Transverse colon (tissue), 4 donors: Measurements from ENCODE around the gene CHTF18. TPM values are rescaled to one million over a fixed set of nuclear protein-coding genes. Genes with fewer than 3 reads are reported as not detected.

Experiments
- DNase-seq: peaks from one replicate; pipeline ENCODE4 v3.0.0-alpha.2; 2019
- H3K27ac ChIP-seq, 4 donors: fragments of 200-600 bp; sonication (generic); 2 replicates each; pipeline ENCODE4 v1.5.1; 2016 to 2018; ENCODE audit warnings: inconsistent platforms in 4 of 4
- H3K27me3 ChIP-seq: fragments of 200-600 bp; sonication (generic); 2 replicates; pipeline ENCODE4 v1.5.1; 2017; ENCODE audit warnings: inconsistent platforms
- H3K36me3 ChIP-seq, 4 donors: fragments of 200-600 bp; sonication (generic); 2 replicates each; pipeline ENCODE4 v1.5.1; 2017 to 2019; ENCODE audit warnings: inconsistent platforms in 4 of 4
- H3K4me1 ChIP-seq, 4 donors: fragments of 200-600 bp; sonication (generic); 2 replicates each; pipeline ENCODE4 v1.5.1; 2017 to 2020; ENCODE audit warnings: inconsistent platforms in 4 of 4
- H3K4me3 ChIP-seq, 4 donors: fragments of 200-600 bp; sonication (generic); 1 replicate in 1 of 4; 2 replicates in 3 of 4; pipeline versions ENCODE4 v1.5.1 to v1.6.1; 2017 to 2019; ENCODE audit warnings: inconsistent platforms in 4 of 4
- H3K9me3 ChIP-seq, 2 donors: fragments of 200-600 bp; sonication (generic); 2 replicates each; pipeline ENCODE4 v1.5.1; 2017 to 2019; ENCODE audit warnings: inconsistent platforms in 2 of 2
- CTCF ChIP-seq, 5 experiments: fragments of 200-600 bp in 3 of 5; fragments of 450-650 bp in 2 of 5; sonication (generic) in 3 of 5; IDR thresholded peaks; 1 replicate in 2 of 5; 2 replicates in 3 of 5; pipeline ENCODE4 v1.5.1; 2016 to 2017; ENCODE audit warnings: antibody characterized with exemption in 5 of 5, inconsistent platforms in 3 of 5, mild to moderate bottlenecking in 2 of 5, moderate library complexity in 1 of 5
- EP300 ChIP-seq: sonication (generic); formaldehyde crosslinking; IDR thresholded peaks from one replicate; pipeline ENCODE4 v1.6.1; 2017; ENCODE audit warnings: antibody characterized with exemption, low read depth
- POLR2A ChIP-seq: fragments of 450-650 bp; IDR thresholded peaks from one replicate; pipeline ENCODE4 v1.6.1; 2016; ENCODE audit warnings: antibody characterized with exemption, mild to moderate bottlenecking, moderate library complexity
- POLR2AphosphoS5 ChIP-seq, 3 donors: sonication (generic); formaldehyde crosslinking; IDR thresholded peaks; one replicate each; pipeline ENCODE4 v1.6.1; 2016; ENCODE audit warnings: antibody characterized with exemption in 3 of 3
- WGBS, 2 donors: methylation state at CpG; one replicate each; pipeline ENCODE4 v1.1.5; 2018; ENCODE audit warnings: low coverage in 1 of 2; 5-methylcytosine and 5-hydroxymethylcytosine counted together
- in situ Hi-C, 4 donors: fragments of 200-750 bp; cut with MboI; loops; one replicate each; pipeline versions ENCODE4 v1.15.0 to v1.15.1; 2017; ENCODE audit warnings: low sequenced_read_pairs in 3 of 4, low pct_ligation_motif_present in 1 of 4, low pct_unique_long_range_greater_than_20kb in 1 of 4
- intact Hi-C: fragments of 100-400 bp; cut with DNase I; formaldehyde crosslinking; loops from one replicate; pipeline ENCODE4 v1.15.1; 2023; ENCODE audit warnings: low total_unique reads
- total RNA-seq, 4 donors: library from RNA; depleted of rRNA; stranded (reverse); fragments of >200 nt; gene quantifications; one replicate each; pipeline ENCODE4 v1.1.0, GENCODE V29; 2016

Gene CHTF18
- total RNA-seq, 4 donors from 2014 or later = 4.6 to 33.4 (median 12.9) TPM

DNA sequence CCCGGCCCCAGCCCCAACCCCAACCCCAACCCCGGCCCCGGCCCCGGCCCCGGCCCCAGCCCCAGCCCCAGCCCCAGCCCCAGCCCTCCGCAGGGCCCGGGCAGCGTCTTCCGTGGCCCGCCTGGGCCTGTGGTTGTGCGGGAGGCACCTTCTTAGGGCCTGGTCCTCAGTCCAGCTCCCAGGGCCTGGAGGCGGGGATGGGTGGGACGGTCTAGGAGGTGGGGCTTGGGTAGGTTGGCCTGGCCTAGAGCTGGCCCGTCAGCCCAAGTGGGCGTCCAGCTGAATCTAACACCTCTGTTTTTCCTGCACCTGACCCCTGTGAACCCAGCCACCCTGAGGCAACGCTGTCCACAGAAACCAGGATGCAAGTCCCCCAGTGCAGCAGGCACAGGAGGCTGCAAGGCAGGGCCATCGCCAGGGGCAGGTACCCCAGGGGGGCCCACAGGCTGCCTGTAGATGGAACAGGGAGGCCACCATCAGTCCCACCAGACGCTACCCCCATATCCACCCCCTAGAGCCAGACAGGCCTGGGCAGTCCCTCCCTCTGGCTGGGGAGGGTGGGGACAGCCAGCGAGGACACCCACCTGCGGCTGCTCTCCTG lies 19.1 kb upstream of the CHTF18 start:
- intact Hi-C loops (no loop called here), in situ Hi-C loops (no loop called here)
- H3K27me3 ChIP-seq = peaks cover 4% of the 10 kb centered on the region
- no peaks in the 10 kb centered on the region for H3K4me1 ChIP-seq
- TF ChIP-seq POLR2A (no peak), POLR2AphosphoS5 (IDR thresholded peaks at IDR 0.05) (no peak), EP300 (no peak), CTCF (IDR thresholded peaks at IDR 0.05) (no peak)
- H3K27ac ChIP-seq = no peak overlapping the region
- WGBS, 2 donors = 56% methylated on average over 5 of the region's 20 CpGs; no CpG with 5 or more reads in 1 of the 2 donors
- no peak for DNase-seq
- no peak overlapping the region for H3K4me3 ChIP-seq
- no peaks in the 10 kb centered on the region for H3K9me3 ChIP-seq
- H3K36me3 ChIP-seq = no peaks in the 10 kb centered on the region

DNA sequence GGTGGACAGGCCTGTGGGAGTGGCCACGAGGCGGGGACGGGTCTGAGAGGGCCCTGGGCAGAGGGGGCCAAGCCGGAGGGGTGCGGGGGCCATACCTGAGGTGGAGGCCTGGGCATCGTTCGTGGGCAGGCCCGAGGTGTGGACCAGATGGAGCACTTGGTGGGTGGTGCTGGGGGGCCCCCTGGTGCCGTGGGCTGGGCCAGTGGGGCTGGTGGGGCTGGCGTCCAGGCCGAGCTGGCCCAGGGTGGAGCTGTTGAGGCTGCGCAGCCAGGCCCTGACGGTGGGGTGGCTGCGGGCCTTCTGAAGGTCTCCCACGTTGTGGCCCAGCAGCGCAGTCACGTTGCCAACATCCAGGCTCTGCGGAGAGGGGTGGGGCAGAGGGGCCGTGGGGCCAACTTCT lies 18.5 kb upstream of the CHTF18 start:
- DNase-seq = no peak
- Histone ChIP-seq H3K4me3 (no peak overlapping the region), H3K36me3 (no peaks in the 10 kb centered on the region), H3K4me1 (no peaks in the 10 kb centered on the region), H3K27me3 (peaks cover 8% of the 10 kb centered on the region), H3K27ac (no peak overlapping the region), H3K9me3 (no peaks in the 10 kb centered on the region)
- in situ Hi-C loops (no loop called here), intact Hi-C loops (no loop called here)
- WGBS, 2 donors = 70% methylated on average over 19 of the region's 19 CpGs; no CpG with 5 or more reads in 1 of the 2 donors
- no peak for TF ChIP-seq EP300
- no peak for TF ChIP-seq CTCF (IDR thresholded peaks at IDR 0.05)
- no peak for TF ChIP-seq POLR2AphosphoS5 (IDR thresholded peaks at IDR 0.05)
- TF ChIP-seq POLR2A = no peak

- no peak for DNase-seq
- H3K27me3 ChIP-seq = peaks cover 13% of the 10 kb centered on the region
- TF ChIP-seq POLR2AphosphoS5 (IDR thresholded peaks at IDR 0.05) (no peak), POLR2A (no peak), CTCF (IDR thresholded peaks at IDR 0.05) (no peak), EP300 (no peak)
- H3K4me3 ChIP-seq = no peak overlapping the region
- no peaks in the 10 kb centered on the region for H3K36me3 ChIP-seq
- intact Hi-C loops (no loop called here), in situ Hi-C loops (no loop called here)
- H3K4me1 ChIP-seq = no peaks in the 10 kb centered on the region
- H3K27ac ChIP-seq = no peak overlapping the region
- 87% methylated on average over 4 of the region's 13 CpGs; no CpG with 5 or more reads in 1 of the 2 donors for WGBS, 2 donors
- no peaks in the 10 kb centered on the region for H3K9me3 ChIP-seq
Measured at GRCh38 chr16:770411-770810, 18.0 kb upstream of the CHTF18 start.

GRCh38 chr16:772959-773358 lies 15.5 kb upstream of the CHTF18 start:
- H3K4me3 ChIP-seq = no peak overlapping the region
- no peaks in the 10 kb centered on the region for H3K4me1 ChIP-seq
- H3K27me3 ChIP-seq = peaks cover 35% of the 10 kb centered on the region
- in situ Hi-C loops (no loop called here), intact Hi-C loops (no loop called here)
- DNase-seq = no peak
- TF ChIP-seq POLR2AphosphoS5 (IDR thresholded peaks at IDR 0.05) = no peak
- no peak overlapping the region for H3K27ac ChIP-seq
- no peaks in the 10 kb centered on the region for H3K36me3 ChIP-seq
- no peaks in the 10 kb centered on the region for H3K9me3 ChIP-seq
- WGBS, 2 donors = 86% methylated on average over 18 of the region's 18 CpGs; no CpG with 5 or more reads in 1 of the 2 donors
